Left lung (tissue), 10 donors: Measurements from ENCODE around the gene FGD3. TPM values are rescaled to one million over a fixed set of nuclear protein-coding genes. Genes with fewer than 3 reads are reported as not detected.

Source experiments
- ATAC-seq: fragments of 200-7000 bp; cut with Tn5 transposase; one replicate; pipeline ENCODE4 v1.9.1; 2020; ENCODE audit warnings: moderate library complexity
- DNase-seq, 4 donors: peaks; one replicate each; pipeline ENCODE4 v3.0.0-alpha.2; 2013 to 2020
- H3K27ac ChIP-seq, 2 donors: fragments of 200-600 bp; sonication (generic) in 1 of 2; one replicate each; pipeline versions ENCODE4 v1.5.0 to v1.8.0; 2020 to 2021
- H3K27me3 ChIP-seq, 2 donors: fragments of 200-600 bp; sonication (generic) in 1 of 2; one replicate each; pipeline versions ENCODE4 v1.5.0 to v1.8.0; 2020 to 2021
- H3K36me3 ChIP-seq, 2 donors: fragments of 200-600 bp; sonication (generic) in 1 of 2; one replicate each; pipeline versions ENCODE4 v1.5.0 to v1.8.0; 2020 to 2021
- H3K4me1 ChIP-seq, 2 donors: fragments of 200-600 bp; one replicate each; pipeline ENCODE4 v1.8.0; 2021
- H3K4me3 ChIP-seq, 2 donors: fragments of 200-600 bp; sonication (generic) in 1 of 2; one replicate each; pipeline versions ENCODE4 v1.5.0 to v1.8.0; 2020 to 2021; ENCODE audit warnings: mild to moderate bottlenecking in 1 of 2
- H3K9me3 ChIP-seq, 2 donors: fragments of 200-600 bp; sonication (generic) in 1 of 2; one replicate each; pipeline versions ENCODE4 v1.5.0 to v1.8.0; 2020 to 2021
- intact Hi-C, 2 donors: fragments of 100-400 bp; cut with DNase I; formaldehyde crosslinking; loops; one replicate each; pipeline versions ENCODE4 v1.11.2 to v1.14.2; 2022
- polyA plus RNA-seq, 6 donors: library from polyadenylated mRNA; unstranded; fragments of 120-200 nt; gene quantifications; one replicate each; pipeline ENCODE4 v1.2.1, GENCODE V29; 2013; ENCODE audit not compliant: insufficient read length in 6 of 6
- total RNA-seq, 2 donors: library from RNA; stranded (reverse); fragmentation: NEBNext Ultra II Directional; extraction: Animal tissue kit (Norgen Biotek cat#: 25700); gene quantifications; one replicate each; pipeline ENCODE4 v1.2.1, GENCODE V29; 2021
- TF ChIP-seq, protein P1 (sequence below), 2 donors: fragments of 200-600 bp; sonication (generic) in 1 of 2; IDR thresholded peaks; one replicate each; pipeline versions ENCODE4 v1.5.0 to v1.8.0; 2021; ENCODE audit warnings: antibody characterized with exemption in 2 of 2
- donor health status: DM: no; HTN: yes; CAD: no.
- donor health status: DM: no; HTN: no; CAD: no.

The FGD3 gene
- total and polyA plus RNA-seq, 8 donors = 4.2 to 29.9 (median 7.8) TPM

GRCh38 chr9:93058355-93059010 is 111.2 kb downstream of the FGD3 start, which contains the start of gene SUSD3:
SUSD3 (plus strand) TSS chr9:93058701; CDS start chr9:93058743, 42 bp downstream.
- peak within 1 kb of the TSS; percentile 54 to 75 for H3K27ac ChIP-seq
- intact Hi-C loops = no loop called here

GRCh38 chr9:93059011-93059714 is 111.8 kb downstream of the FGD3 start:
- peak in 1 of 4 donors; percentile 87 for DNase-seq
- peak overlapping the region; percentile 43 to 64 for H3K4me3 ChIP-seq
- H3K27me3 ChIP-seq = no peaks in the 10 kb centered on the region
- H3K9me3 ChIP-seq = no peaks in the 10 kb centered on the region
- TF ChIP-seq, protein P1, sequence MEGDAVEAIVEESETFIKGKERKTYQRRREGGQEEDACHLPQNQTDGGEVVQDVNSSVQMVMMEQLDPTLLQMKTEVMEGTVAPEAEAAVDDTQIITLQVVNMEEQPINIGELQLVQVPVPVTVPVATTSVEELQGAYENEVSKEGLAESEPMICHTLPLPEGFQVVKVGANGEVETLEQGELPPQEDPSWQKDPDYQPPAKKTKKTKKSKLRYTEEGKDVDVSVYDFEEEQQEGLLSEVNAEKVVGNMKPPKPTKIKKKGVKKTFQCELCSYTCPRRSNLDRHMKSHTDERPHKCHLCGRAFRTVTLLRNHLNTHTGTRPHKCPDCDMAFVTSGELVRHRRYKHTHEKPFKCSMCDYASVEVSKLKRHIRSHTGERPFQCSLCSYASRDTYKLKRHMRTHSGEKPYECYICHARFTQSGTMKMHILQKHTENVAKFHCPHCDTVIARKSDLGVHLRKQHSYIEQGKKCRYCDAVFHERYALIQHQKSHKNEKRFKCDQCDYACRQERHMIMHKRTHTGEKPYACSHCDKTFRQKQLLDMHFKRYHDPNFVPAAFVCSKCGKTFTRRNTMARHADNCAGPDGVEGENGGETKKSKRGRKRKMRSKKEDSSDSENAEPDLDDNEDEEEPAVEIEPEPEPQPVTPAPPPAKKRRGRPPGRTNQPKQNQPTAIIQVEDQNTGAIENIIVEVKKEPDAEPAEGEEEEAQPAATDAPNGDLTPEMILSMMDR (IDR thresholded peaks at IDR 0.05) = no peak
- H3K27ac ChIP-seq = peak overlapping the region; percentile 54 to 75
- intact Hi-C loops = no loop called here
- ATAC-seq = peak; percentile 28
- no peaks in the 10 kb centered on the region for H3K36me3 ChIP-seq
- peaks cover 6 to 61% of the 10 kb centered on the region in 2 donors for H3K4me1 ChIP-seq

More at GRCh38 chr9:93058355-93059010, 111.2 kb downstream of the FGD3 start, which contains the start of gene SUSD3:
- no peaks in the 10 kb centered on the region for H3K9me3 ChIP-seq
- no peaks in the 10 kb centered on the region for H3K27me3 ChIP-seq
- peak within 1 kb of the TSS; percentile 43 to 64 for H3K4me3 ChIP-seq
- TF ChIP-seq, protein P1 (IDR thresholded peaks at IDR 0.05) = no peak
- no peaks in the 10 kb centered on the region for H3K36me3 ChIP-seq
- H3K4me1 ChIP-seq = peaks cover 6 to 64% of the 10 kb centered on the region in 2 donors
- ATAC-seq (peak; percentile 86), DNase-seq (peak; percentile 42 to 92 (median 76))

DNA sequence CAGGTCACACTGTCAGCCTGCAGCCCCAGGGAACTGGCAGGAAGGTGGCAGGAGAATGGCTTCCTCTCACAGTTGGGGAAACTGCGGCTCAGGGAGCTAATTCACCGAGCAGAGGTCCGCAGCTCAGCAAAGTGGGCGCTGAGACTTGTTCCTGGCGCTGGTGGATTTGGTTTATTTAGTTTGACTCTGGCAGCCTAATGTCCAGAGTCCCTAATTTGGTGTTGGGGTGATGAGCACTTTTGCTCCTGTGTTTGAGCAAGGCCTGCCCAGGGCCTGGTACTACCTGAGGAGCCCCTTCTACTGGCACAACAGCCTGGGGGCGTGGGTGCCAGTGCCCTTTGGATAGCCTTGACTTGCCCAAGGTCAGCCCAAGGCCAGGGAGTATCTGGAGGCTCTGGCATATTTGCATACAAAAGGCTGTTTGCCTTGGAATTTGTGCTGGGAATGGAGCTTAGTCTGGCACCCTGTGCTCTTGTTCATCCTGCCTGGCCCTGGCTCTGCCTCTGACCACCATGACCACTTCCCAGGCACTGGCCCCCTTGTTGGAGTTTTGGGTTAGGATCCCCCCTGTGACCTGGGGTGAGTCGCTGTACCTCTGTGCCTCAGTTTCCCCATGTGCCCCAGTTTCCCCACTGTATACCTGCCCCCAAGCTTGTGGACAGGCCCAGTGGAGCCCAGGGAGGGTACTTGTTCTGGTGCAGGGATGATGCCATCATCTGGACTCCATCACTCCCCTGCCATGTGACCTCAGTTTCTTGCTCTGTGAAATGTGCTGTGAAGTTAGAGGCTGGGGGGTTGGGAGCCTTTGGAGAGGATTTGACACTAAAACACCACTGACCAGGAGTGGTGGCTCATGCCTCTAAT is 112.6 kb downstream of the FGD3 start:
- intact Hi-C loops = no loop called here
- Histone ChIP-seq H3K4me1 (peaks cover 6 to 62% of the 10 kb centered on the region in 2 donors), H3K27me3 (no peaks in the 10 kb centered on the region), H3K36me3 (no peaks in the 10 kb centered on the region), H3K9me3 (no peaks in the 10 kb centered on the region), H3K27ac (peak overlapping the region in 1 of 2 donors; percentile 75), H3K4me3 (peak overlapping the region in 1 of 2 donors; percentile 64)
- DNase-seq = peak in 1 of 4 donors; percentile 48
- ATAC-seq = no peak
- TF ChIP-seq, protein P1 (IDR thresholded peaks at IDR 0.05) = no peak

DNA sequence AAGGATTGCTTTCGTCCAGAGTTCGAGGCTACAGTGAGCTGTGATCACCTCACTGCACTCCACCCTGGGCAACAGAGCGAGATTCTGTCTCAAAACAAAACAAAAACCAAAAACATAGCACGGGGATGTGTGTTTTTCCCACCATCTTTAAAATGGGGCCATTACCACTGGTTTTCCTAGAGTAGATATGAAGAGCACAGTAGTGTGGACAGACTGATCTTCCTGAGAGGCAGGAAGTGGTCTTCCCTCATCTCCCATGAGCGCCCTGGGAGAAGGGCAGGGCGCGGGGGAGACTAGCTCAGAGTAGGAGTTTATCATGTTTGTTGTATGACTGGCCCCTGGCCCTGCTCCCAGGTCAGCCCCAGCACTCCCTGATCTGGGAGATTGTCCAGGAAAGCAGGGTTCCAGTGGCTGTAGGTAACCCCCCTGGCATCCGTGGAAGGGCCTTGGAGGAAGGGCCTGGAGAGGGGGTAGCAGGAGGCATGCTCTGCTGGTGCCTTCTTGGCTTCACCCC is 113.5 kb downstream of the FGD3 start:
- intact Hi-C loops = no loop called here
- no peak overlapping the region for H3K4me3 ChIP-seq

More for the DNA sequence above, 113.5 kb downstream of the FGD3 start:
- peak in 1 of 4 donors; percentile 66 for DNase-seq
- peaks cover 6 to 62% of the 10 kb centered on the region in 2 donors for H3K4me1 ChIP-seq
- no peaks in the 10 kb centered on the region for H3K9me3 ChIP-seq
- TF ChIP-seq, protein P1 (IDR thresholded peaks at IDR 0.05) = no peak
- no peaks in the 10 kb centered on the region for H3K27me3 ChIP-seq
- peak; percentile 17 for ATAC-seq
- no peak overlapping the region for H3K27ac ChIP-seq
- no peaks in the 10 kb centered on the region for H3K36me3 ChIP-seq
